GM12878 (cell line): ENCODE results near the gene VMP1. TPM values are rescaled to one million over a fixed set of nuclear protein-coding genes. Genes with fewer than 3 reads are reported as not detected.

ENCODE experiments used
- ATAC-seq: fragments of 200-7000 bp; cut with Tn5 transposase; 3 replicates; pipeline ENCODE4 v1.9.1; 2020; ENCODE audit warnings: mild to moderate bottlenecking, moderate library complexity
- BruUV-seq: library from RNA; stranded (reverse); fragments of 400-500 nt; replicated peaks from 2 replicates; lab custom pipeline; 2021; lab: Mats Ljungman, UMichigan
- CTCF ChIA-PET: fragments of 300-600 bp; sonication (Branson Sonifier 250); formaldehyde crosslinking; extraction: SDS; loops from one replicate; lab custom pipeline; 2021; ENCODE audit warnings: inconsistent platforms; lab: Yijun Ruan, JAX
- POLR2A ChIA-PET: fragments of 350-600 bp; formaldehyde crosslinking; extraction: SDS; loops from one replicate; lab custom pipeline; 2021; ENCODE audit warnings: inconsistent platforms; lab: Charles Lee
- RAD21 ChIA-PET: fragments of 300-600 bp; sonication (Branson Sonifier 250); formaldehyde crosslinking; loops from one replicate; lab custom pipeline; 2023; ENCODE audit warnings: antibody characterized with exemption; ENCODE audit not compliant: unreplicated experiment; lab: Charles Lee
- SMC1A ChIA-PET: fragments of 300-600 bp; sonication (Branson Sonifier 250); formaldehyde crosslinking; loops from one replicate; lab custom pipeline; 2023; ENCODE audit not compliant: unreplicated experiment, uncharacterized antibody; lab: Charles Lee
- DNase-seq: peaks from one replicate; pipeline ENCODE4 v3.0.0-alpha.2; 2011; ENCODE audit warnings: low read depth, low spot score
- FAIRE-seq: peaks from 3 replicates; lab custom pipeline; 2011; peaks lifted over from hg19 to GRCh38; lab: Jason Lieb, UNC
- H2AFZ ChIP-seq: 2 replicates; pipeline ENCODE4 v1.6.0; 2011; ENCODE audit warnings: low read depth, low read length, control low read depth; ENCODE audit not compliant: control insufficient read depth
- H3K27ac ChIP-seq: 2 replicates; pipeline ENCODE4 v1.5.1; 2011; ENCODE audit warnings: control low read depth; ENCODE audit not compliant: control insufficient read depth, insufficient read depth
- H3K27me3 ChIP-seq, 2 experiments: replicated peaks in 1 of 2; 2 replicates each; pipeline versions ENCODE4 v1.6.0 to v1.6.1; 2011; ENCODE audit warnings: low read length in 1 of 2; ENCODE audit not compliant: control insufficient read depth in 2 of 2, insufficient read depth in 2 of 2
- H3K36me3 ChIP-seq, 2 experiments: 2 replicates each; pipeline ENCODE4 v1.5.1; 2011; ENCODE audit warnings: low read length in 1 of 2; ENCODE audit not compliant: control insufficient read depth in 2 of 2, insufficient read depth in 2 of 2
- H3K4me1 ChIP-seq: 2 replicates; pipeline ENCODE4 v1.6.1; 2011; ENCODE audit warnings: mild to moderate bottlenecking, low read length, moderate library complexity, mixed read lengths; ENCODE audit not compliant: control insufficient read depth, insufficient read depth
- H3K4me2 ChIP-seq: 2 replicates; pipeline ENCODE4 v1.6.0; 2011; ENCODE audit warnings: control low read depth; ENCODE audit not compliant: control insufficient read depth, insufficient read depth
- H3K4me3 ChIP-seq: fragments of 200-600 bp; sonication (generic); 2 replicates; pipeline ENCODE4 v1.5.1; 2016
- H3K79me2 ChIP-seq: 2 replicates; pipeline ENCODE4 v1.6.0; 2011; ENCODE audit warnings: low read length; ENCODE audit not compliant: control insufficient read depth, insufficient read depth
- H3K9ac ChIP-seq: 2 replicates; pipeline ENCODE4 v1.8.0; 2011; ENCODE audit warnings: low read length, control low read depth, mixed read lengths; ENCODE audit not compliant: control insufficient read depth, insufficient read depth
- H3K9me3 ChIP-seq: replicated peaks from 3 replicates; pipeline ENCODE4 v1.5.1; 2011; ENCODE audit warnings: mild to moderate bottlenecking, low read length; ENCODE audit not compliant: control insufficient read depth, insufficient read depth
- H4K20me1 ChIP-seq: 2 replicates; pipeline ENCODE4 v1.6.0; 2011; ENCODE audit not compliant: control insufficient read depth, insufficient read depth
- EGR1 ChIP-seq, 2 experiments: IDR thresholded peaks; 1 replicate in 1 of 2; 2 replicates in 1 of 2; pipeline ENCODE4 v1.6.1; 2011 to 2012; ENCODE audit warnings: low read depth in 2 of 2, low read length in 2 of 2, borderline replicate concordance in 1 of 2, mild to moderate bottlenecking in 1 of 2, moderate library complexity in 1 of 2
- POLR2A ChIP-seq: IDR thresholded peaks from 2 replicates; pipeline ENCODE4 v1.6.1; 2011; ENCODE audit warnings: low read depth, mild to moderate bottlenecking, low read length
- STAT3 ChIP-seq: IDR thresholded peaks from 2 replicates; pipeline ENCODE4 v1.6.1; 2011; ENCODE audit warnings: low read depth, low read length, improper control_type of control experiment
- WGBS: methylation state at CpG from one replicate; pipeline ENCODE4 v1.1.6; 2016; ENCODE audit warnings: low lambda C conversion rate; ENCODE audit not compliant: insufficient replicate concordance, insufficient coverage; ENCODE audit errors: missing lambda C conversion rate; 5-methylcytosine and 5-hydroxymethylcytosine counted together
- in situ Hi-C: fragments of 300-500 bp; cut with MboI; formaldehyde crosslinking; loops from 9 replicates; pipeline ENCODE4 v1.14.3; 2018; ENCODE audit warnings: mixed read lengths
- intact Hi-C: fragments of 100-400 bp; cut with micrococcal nuclease; formaldehyde crosslinking; loops from one replicate; pipeline ENCODE4 v1.14.2; 2022; ENCODE audit not compliant: unreplicated experiment
- polyA plus RNA-seq, 11 experiments: library from polyadenylated mRNA; depleted of rRNA in 4 of 11; unstranded in 6 of 11; stranded (reverse) in 5 of 11; fragments of >200 nt; fragmentation: Nextera tagmentation in 4 of 11; fragmentation: Illumina TruSeq in 1 of 11; extraction: Ambion mirVana in 4 of 11; extraction: Trizol in 1 of 11; gene quantifications; 1 replicate in 1 of 11; 2 replicates in 10 of 11; pipeline versions ENCODE4 v1.2.1 to v1.2.3, GENCODE V29; 2011 to 2016; ENCODE audit warnings: inconsistent platforms in 2 of 11, missing spikeins in 2 of 11, low read depth in 1 of 11
- total RNA-seq, 4 experiments: library from RNA; depleted of rRNA in 3 of 4; stranded (reverse); fragments of >200 nt in 3 of 4; fragmentation: Illumina TruSeq in 1 of 4; extraction: Trizol in 1 of 4; gene quantifications; 2 replicates each; pipeline versions ENCODE4 v1.2.1 to v1.2.3, GENCODE V29; 2013 to 2021
- TF ChIP-seq, protein P1 (sequence below), 3 experiments: IDR thresholded peaks in 2 of 3; conservative IDR thresholded peaks in 1 of 3; 2 replicates each; pipeline ENCODE4 v1.5.1; 2011; ENCODE audit warnings: low read depth in 3 of 3, low read length in 3 of 3, mild to moderate bottlenecking in 3 of 3, control low read depth in 2 of 3, moderate library complexity in 2 of 3, inconsistent platforms in 1 of 3, mixed read lengths in 1 of 3; ENCODE audit not compliant: control insufficient read depth in 2 of 3, insufficient read depth in 1 of 3; ENCODE audit errors: extremely low read depth in 1 of 3
- TF ChIP-seq, protein P2 (sequence below): fragments of 450-650 bp; IDR thresholded peaks from 2 replicates; pipeline ENCODE4 v1.6.1; 2017; ENCODE audit warnings: antibody characterized with exemption, mild to moderate bottlenecking, moderate library complexity
- TF ChIP-seq, protein P3 (sequence below): fragments of 450-650 bp; IDR thresholded peaks from 2 replicates; pipeline ENCODE4 v1.6.1; 2016; ENCODE audit warnings: mild to moderate bottlenecking

The VMP1 gene
- total and polyA plus RNA-seq, 10 of the 15 experiments (the other 5 are each of a cell fraction or from before 2014, with no cell fraction given), result 88.4 to 199 (median 132) TPM

DNA sequence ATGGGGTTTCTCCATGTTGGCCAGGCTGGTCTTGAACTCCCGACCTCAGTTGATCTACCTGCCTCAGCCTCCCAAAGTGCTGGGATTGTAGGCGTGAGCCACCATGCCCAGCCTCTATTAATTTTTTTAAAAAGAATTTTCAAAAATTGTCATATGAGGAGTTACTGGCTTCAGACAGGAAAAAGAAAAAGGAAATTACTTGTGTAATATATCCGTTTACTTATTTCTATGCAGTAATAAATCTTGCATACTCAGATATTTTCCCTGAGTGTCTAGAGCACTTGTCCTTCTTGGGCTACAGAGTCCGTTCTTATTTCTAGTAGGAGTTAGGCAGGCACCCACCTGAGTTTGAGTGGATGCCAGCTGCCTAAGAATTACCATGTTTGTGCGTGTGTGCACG, 85.8 kb downstream of the VMP1 start:
- CTCF ChIA-PET, result interaction anchor here (0.6 kb wide), 1 partner anchor 101 kb away, joined by 5 read pairs; no protein-coding TSS in a partner anchor
- no peaks in the 10 kb centered on the region; the same call in 1 of the 2 replicates for H3K79me2 ChIP-seq
- H3K4me2 ChIP-seq, result no peak overlapping the region
- no peaks in the 10 kb centered on the region for H3K9me3 ChIP-seq
- H4K20me1 ChIP-seq, result no peaks in the 10 kb centered on the region
- no peak overlapping the region for H3K27ac ChIP-seq
- no peak overlapping the region for H3K4me3 ChIP-seq
- peaks cover 6% of the 10 kb centered on the region for H3K4me1 ChIP-seq
- ATAC-seq (no peak), FAIRE-seq (no peak), DNase-seq (no peak)
- H3K9ac ChIP-seq, result no peak overlapping the region
- RAD21 ChIA-PET, result no interaction called here
- in situ Hi-C loops, result no loop called here
- intact Hi-C loops, result no loop called here
- BruUV-seq, result no TSS peak
- POLR2A ChIA-PET, result no interaction called here
- no peaks in the 10 kb centered on the region for H3K27me3 ChIP-seq
- TF ChIP-seq, protein P1, sequence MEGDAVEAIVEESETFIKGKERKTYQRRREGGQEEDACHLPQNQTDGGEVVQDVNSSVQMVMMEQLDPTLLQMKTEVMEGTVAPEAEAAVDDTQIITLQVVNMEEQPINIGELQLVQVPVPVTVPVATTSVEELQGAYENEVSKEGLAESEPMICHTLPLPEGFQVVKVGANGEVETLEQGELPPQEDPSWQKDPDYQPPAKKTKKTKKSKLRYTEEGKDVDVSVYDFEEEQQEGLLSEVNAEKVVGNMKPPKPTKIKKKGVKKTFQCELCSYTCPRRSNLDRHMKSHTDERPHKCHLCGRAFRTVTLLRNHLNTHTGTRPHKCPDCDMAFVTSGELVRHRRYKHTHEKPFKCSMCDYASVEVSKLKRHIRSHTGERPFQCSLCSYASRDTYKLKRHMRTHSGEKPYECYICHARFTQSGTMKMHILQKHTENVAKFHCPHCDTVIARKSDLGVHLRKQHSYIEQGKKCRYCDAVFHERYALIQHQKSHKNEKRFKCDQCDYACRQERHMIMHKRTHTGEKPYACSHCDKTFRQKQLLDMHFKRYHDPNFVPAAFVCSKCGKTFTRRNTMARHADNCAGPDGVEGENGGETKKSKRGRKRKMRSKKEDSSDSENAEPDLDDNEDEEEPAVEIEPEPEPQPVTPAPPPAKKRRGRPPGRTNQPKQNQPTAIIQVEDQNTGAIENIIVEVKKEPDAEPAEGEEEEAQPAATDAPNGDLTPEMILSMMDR (IDR thresholded peaks at IDR 0.05 in 2 of 3, conservative IDR thresholded peaks at IDR 0.05 in 1 of 3; ENCODE audit: control insufficient read depth in 2 of 3, extremely low read depth in 1 of 3, insufficient read depth in 1 of 3, low read depth in 3 of 3, low read length in 3 of 3), result no peak
- TF ChIP-seq, protein P2, sequence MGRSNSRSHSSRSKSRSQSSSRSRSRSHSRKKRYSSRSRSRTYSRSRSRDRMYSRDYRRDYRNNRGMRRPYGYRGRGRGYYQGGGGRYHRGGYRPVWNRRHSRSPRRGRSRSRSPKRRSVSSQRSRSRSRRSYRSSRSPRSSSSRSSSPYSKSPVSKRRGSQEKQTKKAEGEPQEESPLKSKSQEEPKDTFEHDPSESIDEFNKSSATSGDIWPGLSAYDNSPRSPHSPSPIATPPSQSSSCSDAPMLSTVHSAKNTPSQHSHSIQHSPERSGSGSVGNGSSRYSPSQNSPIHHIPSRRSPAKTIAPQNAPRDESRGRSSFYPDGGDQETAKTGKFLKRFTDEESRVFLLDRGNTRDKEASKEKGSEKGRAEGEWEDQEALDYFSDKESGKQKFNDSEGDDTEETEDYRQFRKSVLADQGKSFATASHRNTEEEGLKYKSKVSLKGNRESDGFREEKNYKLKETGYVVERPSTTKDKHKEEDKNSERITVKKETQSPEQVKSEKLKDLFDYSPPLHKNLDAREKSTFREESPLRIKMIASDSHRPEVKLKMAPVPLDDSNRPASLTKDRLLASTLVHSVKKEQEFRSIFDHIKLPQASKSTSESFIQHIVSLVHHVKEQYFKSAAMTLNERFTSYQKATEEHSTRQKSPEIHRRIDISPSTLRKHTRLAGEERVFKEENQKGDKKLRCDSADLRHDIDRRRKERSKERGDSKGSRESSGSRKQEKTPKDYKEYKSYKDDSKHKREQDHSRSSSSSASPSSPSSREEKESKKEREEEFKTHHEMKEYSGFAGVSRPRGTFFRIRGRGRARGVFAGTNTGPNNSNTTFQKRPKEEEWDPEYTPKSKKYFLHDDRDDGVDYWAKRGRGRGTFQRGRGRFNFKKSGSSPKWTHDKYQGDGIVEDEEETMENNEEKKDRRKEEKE, result no peak
- TF ChIP-seq, protein P3, sequence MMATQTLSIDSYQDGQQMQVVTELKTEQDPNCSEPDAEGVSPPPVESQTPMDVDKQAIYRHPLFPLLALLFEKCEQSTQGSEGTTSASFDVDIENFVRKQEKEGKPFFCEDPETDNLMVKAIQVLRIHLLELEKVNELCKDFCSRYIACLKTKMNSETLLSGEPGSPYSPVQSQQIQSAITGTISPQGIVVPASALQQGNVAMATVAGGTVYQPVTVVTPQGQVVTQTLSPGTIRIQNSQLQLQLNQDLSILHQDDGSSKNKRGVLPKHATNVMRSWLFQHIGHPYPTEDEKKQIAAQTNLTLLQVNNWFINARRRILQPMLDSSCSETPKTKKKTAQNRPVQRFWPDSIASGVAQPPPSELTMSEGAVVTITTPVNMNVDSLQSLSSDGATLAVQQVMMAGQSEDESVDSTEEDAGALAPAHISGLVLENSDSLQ, result no peak
- no peak for TF ChIP-seq STAT3
- TF ChIP-seq EGR1 (IDR thresholded peaks at IDR 0.05; ENCODE audit: borderline replicate concordance in 1 of 2, low read depth in 2 of 2, low read length in 2 of 2), result no peak
- TF ChIP-seq POLR2A, result no peak
- TF ChIP-seq, all 136 proteins: peak for 0
- Histone ChIP-seq H3K36me3 (no peaks in the 10 kb centered on the region; a peak in 1 of 4 replicates), H2AFZ (no peak overlapping the region)
- WGBS, result 96% methylated on average over 6 of the region's 6 CpGs
- SMC1A ChIA-PET, result interaction anchor here (0.7 kb wide), 1 partner anchor 79 kb away, joined by 3 read pairs; no protein-coding TSS in a partner anchor
